ENCODE data around the gene AXDND1. TPM values are rescaled to one million over a fixed set of nuclear protein-coding genes. Genes with fewer than 3 reads are reported as not detected.

Gene AXDND1
- polyA plus RNA-seq, 3 donors, result 0.09 TPM; not detected in 2

DNA sequence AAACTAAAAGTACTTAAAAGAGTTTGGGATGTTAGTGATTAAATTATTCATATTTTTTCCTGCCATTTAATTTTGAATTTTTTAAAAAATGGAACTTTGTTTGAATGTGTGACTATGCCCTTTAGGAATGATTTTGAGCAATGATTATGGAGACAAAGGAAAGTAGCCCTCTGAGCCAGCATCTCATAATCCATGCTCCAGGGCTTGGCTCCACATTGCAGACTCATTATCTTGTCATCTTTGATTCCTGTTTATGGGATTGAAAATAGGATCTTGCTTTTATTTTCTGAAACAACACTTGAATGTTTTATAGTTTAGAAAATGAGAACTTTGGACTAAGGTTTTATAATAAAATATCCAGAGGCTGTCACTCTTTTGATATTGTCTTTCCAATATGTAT, 14.5 kb downstream of the AXDND1 start:
- Mint-ChIP-seq H3K27me3 (ENCODE audit: low read depth in 3 of 3) (peaks cover 0 to 2% (median 1%) of the 10 kb centered on the region in 3 donors), H3K4me3 (no peak overlapping the region), H3K4me1 (no peaks in the 10 kb centered on the region), H3K27ac (no peak overlapping the region), H3K9me3 (no peaks in the 10 kb centered on the region), H3K36me3 (no peaks in the 10 kb centered on the region)
- Histone ChIP-seq H3K9me3 (replicated peaks in 1 of 2; ENCODE audit: control insufficient read depth in 1 of 2, insufficient read depth in 1 of 2, low read length in 2 of 2) (no peaks in the 10 kb centered on the region), H3K9ac (ENCODE audit: insufficient read depth, low read length, poor library complexity, severe bottlenecking) (no peak overlapping the region), H2AFZ (ENCODE audit: insufficient read depth, low read depth, low read length, poor library complexity, severe bottlenecking) (no peak overlapping the region), H4K20me1 (ENCODE audit: insufficient read depth, low read length) (no peaks in the 10 kb centered on the region), H3K4me3 (replicated peaks in 1 of 3; ENCODE audit: low read depth in 2 of 3, low read length in 3 of 3) (no peak overlapping the region), H3K4me2 (replicated peaks; ENCODE audit: extremely low read depth, low read length, poor library complexity, severe bottlenecking) (no peak overlapping the region), H3K27ac (ENCODE audit: low read depth in 1 of 2, low read length in 2 of 2) (no peak overlapping the region), H3K27me3 (ENCODE audit: control insufficient read depth in 2 of 2, insufficient read depth in 2 of 2, low read length in 2 of 2) (no peaks in the 10 kb centered on the region), H3K79me2 (ENCODE audit: insufficient read depth, low read length) (no peaks in the 10 kb centered on the region), H3K36me3 (replicated peaks in 1 of 2; ENCODE audit: control insufficient read depth in 1 of 2, insufficient read depth in 2 of 2, low read length in 2 of 2) (no peaks in the 10 kb centered on the region), H3K4me1 (ENCODE audit: control insufficient read depth in 1 of 2, insufficient read depth in 2 of 2, low read length in 2 of 2) (no peaks in the 10 kb centered on the region)
- TF ChIP-seq, protein P1, sequence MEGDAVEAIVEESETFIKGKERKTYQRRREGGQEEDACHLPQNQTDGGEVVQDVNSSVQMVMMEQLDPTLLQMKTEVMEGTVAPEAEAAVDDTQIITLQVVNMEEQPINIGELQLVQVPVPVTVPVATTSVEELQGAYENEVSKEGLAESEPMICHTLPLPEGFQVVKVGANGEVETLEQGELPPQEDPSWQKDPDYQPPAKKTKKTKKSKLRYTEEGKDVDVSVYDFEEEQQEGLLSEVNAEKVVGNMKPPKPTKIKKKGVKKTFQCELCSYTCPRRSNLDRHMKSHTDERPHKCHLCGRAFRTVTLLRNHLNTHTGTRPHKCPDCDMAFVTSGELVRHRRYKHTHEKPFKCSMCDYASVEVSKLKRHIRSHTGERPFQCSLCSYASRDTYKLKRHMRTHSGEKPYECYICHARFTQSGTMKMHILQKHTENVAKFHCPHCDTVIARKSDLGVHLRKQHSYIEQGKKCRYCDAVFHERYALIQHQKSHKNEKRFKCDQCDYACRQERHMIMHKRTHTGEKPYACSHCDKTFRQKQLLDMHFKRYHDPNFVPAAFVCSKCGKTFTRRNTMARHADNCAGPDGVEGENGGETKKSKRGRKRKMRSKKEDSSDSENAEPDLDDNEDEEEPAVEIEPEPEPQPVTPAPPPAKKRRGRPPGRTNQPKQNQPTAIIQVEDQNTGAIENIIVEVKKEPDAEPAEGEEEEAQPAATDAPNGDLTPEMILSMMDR (IDR thresholded peaks at IDR 0.05), result no peak
- no peak for DNase-seq
- intact Hi-C loops (cut with micrococcal nuclease), result no loop called here

DNA sequence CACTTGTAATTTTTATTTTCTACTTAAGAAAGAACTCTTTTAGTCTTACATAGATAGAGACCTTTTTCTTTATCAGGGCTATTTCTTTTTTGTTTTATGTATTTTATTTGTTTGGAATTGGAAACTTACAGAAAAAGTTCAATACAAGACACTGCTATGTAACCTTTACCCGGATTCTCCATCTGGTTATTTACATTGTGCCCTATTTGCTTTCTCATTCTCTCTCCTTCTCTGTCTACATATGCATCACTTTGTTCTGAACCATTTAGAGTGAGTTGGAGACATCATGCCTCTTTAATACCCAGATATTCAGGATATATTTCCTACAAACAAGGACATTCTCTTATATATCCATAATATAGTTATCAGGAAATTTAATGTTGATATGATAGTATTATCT, 18.3 kb downstream of the AXDND1 start:
- WGBS (ENCODE audit: insufficient coverage), result no CpG with 5 or more reads among the region's 1 CpG
- H3K4me3 Mint-ChIP-seq, result no peak overlapping the region
- no peak overlapping the region for H2AFZ ChIP-seq (ENCODE audit: insufficient read depth, low read depth, low read length, poor library complexity, severe bottlenecking)
- H3K27me3 ChIP-seq (ENCODE audit: control insufficient read depth in 2 of 2, insufficient read depth in 2 of 2, low read length in 2 of 2), result no peaks in the 10 kb centered on the region
- H4K20me1 ChIP-seq (ENCODE audit: insufficient read depth, low read length), result no peaks in the 10 kb centered on the region
- no peaks in the 10 kb centered on the region for H3K4me1 Mint-ChIP-seq
- H3K79me2 ChIP-seq (ENCODE audit: insufficient read depth, low read length), result no peaks in the 10 kb centered on the region
- peaks cover 0 to 4% (median 3%) of the 10 kb centered on the region in 3 donors for H3K27me3 Mint-ChIP-seq (ENCODE audit: low read depth in 3 of 3)
- H3K9me3 Mint-ChIP-seq, result no peaks in the 10 kb centered on the region
- no peak overlapping the region for H3K4me2 ChIP-seq (replicated peaks; ENCODE audit: extremely low read depth, low read length, poor library complexity, severe bottlenecking)
- no peaks in the 10 kb centered on the region for H3K36me3 ChIP-seq (replicated peaks in 1 of 2; ENCODE audit: control insufficient read depth in 1 of 2, insufficient read depth in 2 of 2, low read length in 2 of 2)
- H3K36me3 Mint-ChIP-seq, result no peaks in the 10 kb centered on the region
- no peak overlapping the region for H3K4me3 ChIP-seq (replicated peaks in 1 of 3; ENCODE audit: low read depth in 2 of 3, low read length in 3 of 3)
- no peaks in the 10 kb centered on the region for H3K9me3 ChIP-seq (replicated peaks in 1 of 2; ENCODE audit: control insufficient read depth in 1 of 2, insufficient read depth in 1 of 2, low read length in 2 of 2)
- DNase-seq, result no peak
- TF ChIP-seq, protein P1 (IDR thresholded peaks at IDR 0.05), result no peak
- H3K27ac ChIP-seq (ENCODE audit: low read depth in 1 of 2, low read length in 2 of 2), result no peak overlapping the region
- no peak overlapping the region for H3K9ac ChIP-seq (ENCODE audit: insufficient read depth, low read length, poor library complexity, severe bottlenecking)
- H3K27ac Mint-ChIP-seq, result no peak overlapping the region
- intact Hi-C loops (cut with micrococcal nuclease), result no loop called here
- no peaks in the 10 kb centered on the region for H3K4me1 ChIP-seq (ENCODE audit: control insufficient read depth in 1 of 2, insufficient read depth in 2 of 2, low read length in 2 of 2)

Data from CD14-positive monocyte (primary cell).